Measurements from ENCODE around the gene GLI3.

The GLI3 gene

DNA sequence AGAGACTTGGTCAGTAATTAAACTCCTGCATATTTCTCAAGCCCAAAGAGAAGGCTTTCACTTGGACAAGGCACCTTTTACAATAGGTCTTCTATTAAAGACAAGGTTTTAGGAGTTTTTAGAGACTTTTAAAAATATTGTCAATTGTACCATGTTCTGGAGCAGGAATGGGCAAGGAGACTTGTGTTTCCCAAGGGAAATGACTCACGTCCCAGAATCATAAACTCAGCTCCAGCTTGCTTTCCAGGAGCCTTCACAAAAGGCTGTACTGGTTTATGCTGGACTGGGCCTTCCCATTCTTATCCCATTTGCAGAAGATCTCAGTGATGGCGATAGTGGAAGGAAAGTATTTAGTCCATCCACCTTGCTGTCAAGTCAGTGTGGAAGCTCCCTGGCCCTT, 7.8 kb upstream of the GLI3 start:
- no peaks in the 10 kb centered on the region for H3K36me3 ChIP-seq (ENCODE audit: control insufficient read depth in 2 of 2, insufficient read depth in 1 of 2, low read length in 2 of 2)
- H3K9me3 ChIP-seq (ENCODE audit: control insufficient read depth, insufficient read depth, low read depth, low read length) = no peaks in the 10 kb centered on the region
- no peak for TF ChIP-seq PRDM6 (tag by site-specific recombination; IDR thresholded peaks at IDR 0.05)
- TF ChIP-seq, protein P1, sequence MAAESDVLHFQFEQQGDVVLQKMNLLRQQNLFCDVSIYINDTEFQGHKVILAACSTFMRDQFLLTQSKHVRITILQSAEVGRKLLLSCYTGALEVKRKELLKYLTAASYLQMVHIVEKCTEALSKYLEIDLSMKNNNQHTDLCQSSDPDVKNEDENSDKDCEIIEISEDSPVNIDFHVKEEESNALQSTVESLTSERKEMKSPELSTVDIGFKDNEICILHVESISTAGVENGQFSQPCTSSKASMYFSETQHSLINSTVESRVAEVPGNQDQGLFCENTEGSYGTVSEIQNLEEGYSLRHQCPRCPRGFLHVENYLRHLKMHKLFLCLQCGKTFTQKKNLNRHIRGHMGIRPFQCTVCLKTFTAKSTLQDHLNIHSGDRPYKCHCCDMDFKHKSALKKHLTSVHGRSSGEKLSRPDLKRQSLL (tag by site-specific recombination; IDR thresholded peaks at IDR 0.05) = 0 out of 2 replicates have a peak, but pooled peaks have one; percentile 42
- peak; percentile 77 for TF ChIP-seq ZNF600 (tag by site-specific recombination; IDR thresholded peaks at IDR 0.05)
- peaks cover 15% of the 10 kb centered on the region; the same call in 1 of the 2 replicates for H3K4me1 ChIP-seq (ENCODE audit: control insufficient read depth, insufficient read depth, low read length)
- no peak overlapping the region for H3K4me3 ChIP-seq (ENCODE audit: low read depth, low read length)
- H3K27ac ChIP-seq (ENCODE audit: extremely low read depth, low read depth, low read length) = no peak overlapping the region
- CTCF ChIA-PET = interaction anchor here (0.7 to 1.1 kb wide), 3 partner anchors 59 to 331 kb away, joined by 3 read pairs; no protein-coding TSS in a partner anchor
- POLR2A ChIA-PET = no interaction called here

DNA sequence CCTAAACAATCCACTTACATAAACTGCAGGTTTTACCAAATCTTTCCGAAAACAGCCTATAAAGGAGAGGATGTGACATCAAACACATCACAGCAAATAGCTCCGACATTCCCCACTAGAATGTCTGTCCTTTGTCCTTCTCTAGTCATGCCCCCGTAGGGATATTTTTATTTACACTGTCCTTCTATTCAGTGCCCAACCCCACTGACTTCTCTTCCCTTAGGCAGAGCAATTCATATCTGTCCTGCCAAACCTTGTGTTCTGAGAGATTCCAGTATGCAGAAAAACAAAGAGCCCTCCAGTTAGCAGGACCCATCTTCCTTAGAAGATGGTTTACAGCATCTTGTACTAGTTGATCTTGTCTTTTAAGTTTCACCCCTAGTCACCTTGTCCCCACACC, 5.4 kb upstream of the GLI3 start:
- Histone ChIP-seq H3K4me3 (ENCODE audit: low read depth, low read length) (no peak overlapping the region), H3K4me1 (ENCODE audit: control insufficient read depth, insufficient read depth, low read length) (peaks cover 30% of the 10 kb centered on the region), H3K27ac (ENCODE audit: extremely low read depth, low read depth, low read length) (no peak overlapping the region), H3K36me3 (ENCODE audit: control insufficient read depth in 2 of 2, insufficient read depth in 1 of 2, low read length in 2 of 2) (no peaks in the 10 kb centered on the region), H3K9me3 (ENCODE audit: control insufficient read depth, insufficient read depth, low read depth, low read length) (no peaks in the 10 kb centered on the region)
- TF ChIP-seq ZNF768 (tag by site-specific recombination; IDR thresholded peaks at IDR 0.05) = no peak
- TF ChIP-seq, protein P2, sequence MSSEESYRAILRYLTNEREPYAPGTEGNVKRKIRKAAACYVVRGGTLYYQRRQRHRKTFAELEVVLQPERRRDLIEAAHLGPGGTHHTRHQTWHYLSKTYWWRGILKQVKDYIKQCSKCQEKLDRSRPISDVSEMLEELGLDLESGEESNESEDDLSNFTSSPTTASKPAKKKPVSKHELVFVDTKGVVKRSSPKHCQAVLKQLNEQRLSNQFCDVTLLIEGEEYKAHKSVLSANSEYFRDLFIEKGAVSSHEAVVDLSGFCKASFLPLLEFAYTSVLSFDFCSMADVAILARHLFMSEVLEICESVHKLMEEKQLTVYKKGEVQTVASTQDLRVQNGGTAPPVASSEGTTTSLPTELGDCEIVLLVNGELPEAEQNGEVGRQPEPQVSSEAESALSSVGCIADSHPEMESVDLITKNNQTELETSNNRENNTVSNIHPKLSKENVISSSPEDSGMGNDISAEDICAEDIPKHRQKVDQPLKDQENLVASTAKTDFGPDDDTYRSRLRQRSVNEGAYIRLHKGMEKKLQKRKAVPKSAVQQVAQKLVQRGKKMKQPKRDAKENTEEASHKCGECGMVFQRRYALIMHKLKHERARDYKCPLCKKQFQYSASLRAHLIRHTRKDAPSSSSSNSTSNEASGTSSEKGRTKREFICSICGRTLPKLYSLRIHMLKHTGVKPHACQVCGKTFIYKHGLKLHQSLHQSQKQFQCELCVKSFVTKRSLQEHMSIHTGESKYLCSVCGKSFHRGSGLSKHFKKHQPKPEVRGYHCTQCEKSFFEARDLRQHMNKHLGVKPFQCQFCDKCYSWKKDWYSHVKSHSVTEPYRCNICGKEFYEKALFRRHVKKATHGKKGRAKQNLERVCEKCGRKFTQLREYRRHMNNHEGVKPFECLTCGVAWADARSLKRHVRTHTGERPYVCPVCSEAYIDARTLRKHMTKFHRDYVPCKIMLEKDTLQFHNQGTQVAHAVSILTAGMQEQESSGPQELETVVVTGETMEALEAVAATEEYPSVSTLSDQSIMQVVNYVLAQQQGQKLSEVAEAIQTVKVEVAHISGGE (tag by site-specific recombination; conservative IDR thresholded peaks at IDR 0.05; ENCODE audit: low read depth) = no peak
- CTCF ChIA-PET = interaction anchor here (0.9 to 1.2 kb wide), 2 partner anchors 31 to 263 kb away, joined by 3 to 5 read pairs; no protein-coding TSS in a partner anchor
- POLR2A ChIA-PET = no interaction called here

DNA sequence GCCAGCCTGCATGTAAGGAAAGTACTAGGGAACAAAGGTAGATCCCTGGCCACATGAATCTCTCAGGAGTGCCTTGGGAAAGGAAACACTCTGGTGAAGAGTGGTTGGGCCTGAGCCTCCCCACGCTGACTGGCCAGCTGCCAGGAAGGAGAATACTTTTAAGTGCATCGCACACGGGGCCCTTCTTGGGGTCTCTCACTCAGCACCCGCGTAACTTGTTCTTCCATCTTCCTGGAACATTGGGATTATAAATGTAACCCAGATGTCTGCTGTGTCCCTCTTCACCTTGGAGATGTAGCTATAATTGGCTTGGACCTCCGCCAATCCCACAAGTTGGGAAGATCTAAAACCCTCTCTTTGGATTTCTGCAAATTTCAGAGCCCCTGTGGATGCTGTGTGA, 4.4 kb upstream of the GLI3 start:
- TF ChIP-seq MZF1 (tag by site-specific recombination; IDR thresholded peaks at IDR 0.05; ENCODE audit: borderline replicate concordance) = no peak
- 0 out of 2 replicates have a peak, but pooled peaks have one; percentile 37 for TF ChIP-seq ZBTB48 (tag by site-specific recombination; IDR thresholded peaks at IDR 0.05)
- peaks cover 30% of the 10 kb centered on the region for H3K4me1 ChIP-seq (ENCODE audit: control insufficient read depth, insufficient read depth, low read length)
- no peaks in the 10 kb centered on the region for H3K9me3 ChIP-seq (ENCODE audit: control insufficient read depth, insufficient read depth, low read depth, low read length)
- no peaks in the 10 kb centered on the region for H3K36me3 ChIP-seq (ENCODE audit: control insufficient read depth in 2 of 2, insufficient read depth in 1 of 2, low read length in 2 of 2)
- H3K4me3 ChIP-seq (ENCODE audit: low read depth, low read length) = no peak overlapping the region
- ChIA-PET CTCF (no interaction called here), POLR2A (no interaction called here)
- peak overlapping the region; percentile 3; the same call in 1 of the 2 replicates for H3K27ac ChIP-seq (ENCODE audit: extremely low read depth, low read depth, low read length)

GRCh38 chr7:42240416-42240815, 3.4 kb upstream of the GLI3 start:
- Histone ChIP-seq H3K9me3 (ENCODE audit: control insufficient read depth, insufficient read depth, low read depth, low read length) (no peaks in the 10 kb centered on the region), H3K4me3 (ENCODE audit: low read depth, low read length) (no peak overlapping the region), H3K36me3 (ENCODE audit: control insufficient read depth in 2 of 2, insufficient read depth in 1 of 2, low read length in 2 of 2) (no peaks in the 10 kb centered on the region), H3K27ac (ENCODE audit: extremely low read depth, low read depth, low read length) (no peak overlapping the region), H3K4me1 (ENCODE audit: control insufficient read depth, insufficient read depth, low read length) (peaks cover 30% of the 10 kb centered on the region)
- ChIA-PET CTCF (interaction anchor here (0.7 kb wide), 2 partner anchors 127 to 1457 kb away, joined by 3 read pairs; no protein-coding TSS in a partner anchor), POLR2A (no interaction called here)
- TF ChIP-seq ZNF776 (tag by site-specific recombination; IDR thresholded peaks at IDR 0.05; ENCODE audit: borderline replicate concordance) = no peak
- TF ChIP-seq ZNF624 (tag by site-specific recombination; IDR thresholded peaks at IDR 0.05) = no peak
- TF ChIP-seq KLF1 (tag by site-specific recombination; IDR thresholded peaks at IDR 0.05) = peak; percentile 54; the same call in 1 of the 2 replicates
- TF ChIP-seq ZFP3 (tag by site-specific recombination; IDR thresholded peaks at IDR 0.05; ENCODE audit: low read depth) = no peak
- TF ChIP-seq, protein P3, sequence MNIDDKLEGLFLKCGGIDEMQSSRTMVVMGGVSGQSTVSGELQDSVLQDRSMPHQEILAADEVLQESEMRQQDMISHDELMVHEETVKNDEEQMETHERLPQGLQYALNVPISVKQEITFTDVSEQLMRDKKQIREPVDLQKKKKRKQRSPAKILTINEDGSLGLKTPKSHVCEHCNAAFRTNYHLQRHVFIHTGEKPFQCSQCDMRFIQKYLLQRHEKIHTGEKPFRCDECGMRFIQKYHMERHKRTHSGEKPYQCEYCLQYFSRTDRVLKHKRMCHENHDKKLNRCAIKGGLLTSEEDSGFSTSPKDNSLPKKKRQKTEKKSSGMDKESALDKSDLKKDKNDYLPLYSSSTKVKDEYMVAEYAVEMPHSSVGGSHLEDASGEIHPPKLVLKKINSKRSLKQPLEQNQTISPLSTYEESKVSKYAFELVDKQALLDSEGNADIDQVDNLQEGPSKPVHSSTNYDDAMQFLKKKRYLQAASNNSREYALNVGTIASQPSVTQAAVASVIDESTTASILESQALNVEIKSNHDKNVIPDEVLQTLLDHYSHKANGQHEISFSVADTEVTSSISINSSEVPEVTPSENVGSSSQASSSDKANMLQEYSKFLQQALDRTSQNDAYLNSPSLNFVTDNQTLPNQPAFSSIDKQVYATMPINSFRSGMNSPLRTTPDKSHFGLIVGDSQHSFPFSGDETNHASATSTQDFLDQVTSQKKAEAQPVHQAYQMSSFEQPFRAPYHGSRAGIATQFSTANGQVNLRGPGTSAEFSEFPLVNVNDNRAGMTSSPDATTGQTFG (tag by site-specific recombination; IDR thresholded peaks at IDR 0.05; ENCODE audit: borderline replicate concordance) = no peak
- TF ChIP-seq, protein P4, sequence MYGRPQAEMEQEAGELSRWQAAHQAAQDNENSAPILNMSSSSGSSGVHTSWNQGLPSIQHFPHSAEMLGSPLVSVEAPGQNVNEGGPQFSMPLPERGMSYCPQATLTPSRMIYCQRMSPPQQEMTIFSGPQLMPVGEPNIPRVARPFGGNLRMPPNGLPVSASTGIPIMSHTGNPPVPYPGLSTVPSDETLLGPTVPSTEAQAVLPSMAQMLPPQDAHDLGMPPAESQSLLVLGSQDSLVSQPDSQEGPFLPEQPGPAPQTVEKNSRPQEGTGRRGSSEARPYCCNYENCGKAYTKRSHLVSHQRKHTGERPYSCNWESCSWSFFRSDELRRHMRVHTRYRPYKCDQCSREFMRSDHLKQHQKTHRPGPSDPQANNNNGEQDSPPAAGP (tag by site-specific recombination; IDR thresholded peaks at IDR 0.05) = peak; percentile 65; the same call in 1 of the 2 replicates
- TF ChIP-seq ZNF423 (tag by site-specific recombination; IDR thresholded peaks at IDR 0.05) = no peak
- TF ChIP-seq PRDM1 (tag by site-specific recombination; IDR thresholded peaks at IDR 0.05) = peak; percentile 12; the same call in 1 of the 2 replicates
- TF ChIP-seq ZNF341 (tag by site-specific recombination; IDR thresholded peaks at IDR 0.05; ENCODE audit: low read depth) = no peak
- 0 out of 2 replicates have a peak, but pooled peaks have one; percentile 25 for TF ChIP-seq SP7 (tag by site-specific recombination; IDR thresholded peaks at IDR 0.05)
